SIG-M5 treated with dmso at 0.1 percent for 504 hours (cell line): ENCODE results near the gene CHMP2A.
"Not testable (repeated sequence)": the region's sequence is repeated elsewhere in the genome, so short reads cannot be mapped to it uniquely, and the experiment has no call there.

Experiments used
- DNase-seq: peaks from one replicate; lab custom pipeline; 2025; ENCODE audit not compliant: unreplicated experiment; lab: John Stamatoyannopoulos, UW

CHMP2A gene

DNA sequence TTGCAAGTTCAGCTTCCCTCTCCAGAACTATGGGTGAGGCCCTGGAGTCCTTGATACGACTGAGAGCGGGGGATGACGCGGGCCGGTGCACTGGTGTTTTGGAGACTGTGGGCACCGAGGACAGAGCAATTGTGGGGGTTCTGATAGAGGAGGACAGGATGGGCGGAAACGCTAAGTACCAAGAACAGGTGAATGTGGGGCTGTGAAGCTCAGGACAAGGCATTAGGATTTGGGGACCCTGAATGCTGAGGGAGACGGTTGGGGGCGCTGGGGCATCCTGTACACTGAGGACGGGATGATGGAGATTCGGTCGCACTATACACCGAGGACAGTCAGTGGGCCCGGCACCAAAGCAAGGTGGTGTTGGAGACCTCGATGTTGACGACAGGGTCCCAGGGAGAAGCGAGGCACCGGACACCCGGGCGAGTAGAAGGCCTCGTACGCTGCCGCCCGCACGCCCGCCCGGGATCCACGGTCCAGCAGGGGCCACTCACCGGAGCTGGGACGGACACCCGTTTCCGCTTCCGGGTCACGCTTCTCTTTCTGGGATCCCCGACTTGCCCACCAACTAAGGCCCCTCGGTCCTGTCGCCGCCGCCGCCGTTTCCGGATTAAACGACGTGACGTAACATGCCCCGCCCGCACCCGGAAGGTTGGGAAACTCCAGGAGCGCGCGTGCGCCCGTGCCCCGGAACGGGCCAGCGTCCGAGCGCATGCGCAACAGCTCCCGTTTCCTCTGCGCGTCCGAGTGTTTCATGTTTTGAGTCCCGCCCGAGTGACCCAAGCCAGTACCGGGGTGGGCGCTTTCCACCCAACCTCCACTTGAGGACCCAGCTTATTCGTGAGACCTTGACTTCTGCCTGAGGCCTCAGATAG lies at the start of gene CHMP2A:
CHMP2A (minus strand) TSS at position 612 of the 875 bp plus-strand sequence. CDS start 893 bp downstream, outside the sequence.
- DNase-seq: no peak

- DNase-seq: no peak
These were observed 31.3 kb upstream of the CHMP2A start for GRCh38 chr19:58586133-58586765.

- no peak for DNase-seq
These were observed 30.7 kb upstream of the CHMP2A start for GRCh38 chr19:58585442-58586132.

GRCh38 chr19:58584498-58585441 lies 29.9 kb upstream of the CHMP2A start:
- no peak for DNase-seq

GRCh38 chr19:58582985-58583384 lies 28.1 kb upstream of the CHMP2A start:
- DNase-seq: no peak

GRCh38 chr19:58581227-58582141 lies 26.6 kb upstream of the CHMP2A start:
- DNase-seq: no peak

- DNase-seq: no peak
These were observed 24.7 kb upstream of the CHMP2A start for GRCh38 chr19:58579473-58580142.

DNA sequence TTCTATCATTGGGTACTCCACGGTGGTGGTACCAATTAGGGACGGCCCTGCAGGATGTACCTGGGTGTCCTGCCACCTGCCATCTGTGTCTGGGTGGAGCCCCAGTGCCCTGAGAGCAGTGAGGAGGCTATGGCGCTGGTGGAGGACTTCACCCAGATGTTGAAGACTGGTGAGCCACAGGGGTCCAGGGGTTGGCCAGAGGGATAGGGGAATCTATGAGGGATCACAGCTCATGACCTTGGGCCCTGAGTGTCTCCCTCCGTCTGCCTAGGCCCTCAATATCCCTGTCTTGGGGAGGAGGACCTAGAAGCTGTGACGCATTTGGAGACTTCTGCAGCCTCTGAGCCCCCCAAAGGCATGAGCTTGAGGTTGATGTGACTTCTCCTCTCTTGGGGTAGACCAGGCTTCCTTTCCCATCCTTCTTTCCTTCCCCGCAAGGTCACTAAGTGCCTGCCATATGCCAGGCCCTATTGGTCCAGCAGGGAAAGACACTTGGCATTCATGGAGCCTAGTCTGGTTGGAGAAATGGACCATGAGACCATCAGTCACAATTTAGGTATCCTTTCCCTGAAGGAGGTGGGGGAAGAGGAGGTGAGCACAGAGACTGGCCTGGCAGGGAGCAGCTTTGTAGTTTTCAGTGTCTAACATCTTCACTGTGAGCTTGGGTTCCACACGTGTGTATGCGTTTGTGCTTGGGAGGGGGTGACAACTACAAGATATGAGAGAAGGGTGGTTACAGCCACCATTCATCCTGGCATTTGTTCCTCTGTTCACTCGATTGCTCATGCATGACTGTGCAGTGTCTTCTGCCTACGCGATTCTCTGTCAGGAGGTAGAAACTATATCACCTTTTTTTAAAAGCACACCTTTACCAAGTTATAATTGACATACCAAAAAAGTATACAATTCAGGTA lies 23.4 kb upstream of the CHMP2A start:
- no peak for DNase-seq

DNA sequence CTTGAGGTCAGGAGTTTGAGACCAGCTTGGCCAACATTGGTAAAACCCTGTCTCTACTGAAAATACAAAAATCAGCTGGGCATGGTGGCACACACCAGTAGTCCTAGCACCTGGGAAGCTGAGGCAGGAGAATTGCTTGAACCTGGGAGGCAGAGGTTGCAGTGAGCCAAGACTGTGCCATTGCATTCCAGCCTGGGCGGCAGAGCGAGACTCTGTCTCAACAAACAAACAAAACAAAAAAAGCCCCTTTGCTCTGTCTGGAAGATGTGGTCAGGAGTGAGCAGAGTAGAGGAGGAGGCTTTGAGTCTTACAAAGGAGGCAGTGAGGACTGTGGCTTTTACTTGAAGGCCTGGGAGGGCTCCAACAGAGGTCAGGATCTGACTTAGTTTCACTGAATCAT lies 22.7 kb upstream of the CHMP2A start:
- not testable (repeated sequence) for DNase-seq

DNA sequence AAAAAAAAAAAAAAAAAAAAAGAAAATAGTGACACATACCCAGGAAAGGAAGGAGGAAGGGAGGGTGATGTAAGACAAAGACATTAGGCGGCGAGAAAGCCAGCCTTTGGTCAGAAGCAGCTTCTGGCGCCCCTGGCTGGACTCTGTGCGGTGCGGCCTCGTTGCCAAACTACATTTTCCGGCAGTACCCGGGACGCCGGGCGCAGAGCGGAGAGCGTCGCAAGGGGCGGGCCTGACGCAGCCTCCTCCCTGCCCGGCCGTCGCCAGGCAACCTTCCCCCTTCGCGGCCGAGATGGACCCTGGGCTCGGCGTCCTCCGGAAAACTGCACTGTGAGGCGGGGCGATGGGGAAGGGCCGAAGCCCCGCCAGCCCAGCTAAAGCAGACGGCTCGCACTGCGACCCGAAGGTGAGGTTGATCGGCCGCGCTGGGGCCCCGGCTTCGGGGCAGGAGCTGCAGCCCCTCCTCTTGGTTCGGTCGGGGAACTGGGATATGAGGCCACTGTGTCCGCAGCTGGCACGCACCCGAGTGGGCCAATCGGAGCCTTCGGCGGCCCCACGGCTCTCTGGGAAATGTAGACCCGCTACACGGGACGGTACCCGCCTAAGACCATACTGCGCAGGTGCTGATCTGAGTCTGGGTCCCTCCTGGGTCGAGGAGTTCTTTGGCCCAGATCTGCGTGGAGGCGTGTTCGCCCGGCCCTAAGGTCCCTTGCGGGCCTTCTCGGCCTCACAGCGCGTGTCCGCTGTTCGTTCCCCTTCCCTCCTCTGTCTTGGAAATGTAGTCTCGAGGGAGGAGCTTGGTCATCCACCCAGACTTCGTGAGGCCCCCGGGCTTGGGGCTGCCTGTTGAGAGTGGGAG lies 20.5 kb upstream of the CHMP2A start:
- no peak for DNase-seq

- DNase-seq: no peak
These were observed 18.8 kb upstream of the CHMP2A start for GRCh38 chr19:58573658-58574164.

GRCh38 chr19:58572818-58573657 lies 18.1 kb upstream of the CHMP2A start, which contains the start of gene MZF1:
TSS of gene MZF1 (minus strand) at chr19:58573335. CDS start at chr19:58571389, 1,946 bp downstream.
- no peak for DNase-seq

DNA sequence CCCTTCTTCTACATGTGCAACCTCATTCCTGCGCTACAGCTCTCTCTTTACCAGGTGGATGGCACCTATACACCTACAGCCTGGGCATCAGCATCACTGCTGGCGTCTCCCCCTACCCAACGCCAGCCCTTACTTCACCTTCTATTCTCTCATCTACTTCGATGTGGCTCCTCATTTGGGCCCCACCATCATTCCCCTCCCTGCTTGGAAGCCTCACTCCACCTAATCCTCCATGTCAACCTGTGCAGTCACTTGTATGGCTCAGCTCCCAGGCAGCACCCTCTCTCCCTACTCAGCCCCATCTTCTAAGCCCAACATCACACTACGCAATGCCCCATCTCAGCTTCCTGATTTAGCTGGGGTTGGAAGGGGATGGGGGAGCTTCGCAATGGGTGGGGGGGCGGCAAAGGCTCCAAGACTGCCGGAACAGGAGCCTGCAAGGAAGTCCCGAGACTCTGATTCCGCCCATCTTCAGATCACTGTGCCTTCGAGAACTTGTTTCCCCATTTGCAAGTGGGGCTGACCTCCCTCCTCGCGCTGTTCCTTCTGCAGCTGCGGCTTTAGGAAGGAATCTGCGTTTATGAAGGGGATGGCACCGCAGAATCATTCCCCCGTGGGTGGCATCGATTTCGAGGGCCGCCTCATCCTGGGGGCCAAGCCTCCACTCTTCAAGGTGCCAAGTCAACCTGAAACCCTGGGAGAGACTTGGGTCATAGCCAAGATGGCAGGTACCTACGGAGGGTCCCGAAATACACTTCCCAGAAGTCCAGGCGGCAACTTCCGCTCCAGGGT lies 17.3 kb upstream of the CHMP2A start:
- no peak for DNase-seq

DNA sequence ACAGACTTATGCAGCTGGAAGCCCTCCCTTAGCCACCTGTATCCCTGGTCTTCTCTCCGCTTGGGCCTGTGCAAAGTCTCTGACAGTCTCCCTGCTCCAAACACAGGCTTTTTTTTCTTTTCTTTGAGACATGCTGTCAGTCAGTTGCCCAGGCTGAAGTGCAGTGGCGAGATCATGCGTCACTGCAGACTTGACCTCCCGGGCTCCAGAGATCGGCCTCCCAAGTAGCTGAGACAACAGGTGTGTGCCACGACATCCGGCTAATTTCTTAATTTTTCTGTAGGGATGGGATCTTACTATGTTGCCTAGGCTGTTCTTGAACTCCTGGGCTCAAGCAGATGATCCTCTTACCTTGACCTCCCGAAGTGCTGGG lies 16.7 kb upstream of the CHMP2A start:
- no peak for DNase-seq
